Kidney epithelial cell (primary cell): Measurements from ENCODE around the gene ANKH. TPM values are rescaled to one million over a fixed set of nuclear protein-coding genes. Genes with fewer than 3 reads are reported as not detected.
"Not testable (repeated sequence)": the region's sequence is repeated elsewhere in the genome, so short reads cannot be mapped to it uniquely, and the experiment has no call there.

Experiments
- DNase-seq: peaks from one replicate; pipeline ENCODE4 v3.0.0-alpha.2; 2010; ENCODE audit warnings: low read depth
- H3K27me3 ChIP-seq: 2 replicates; pipeline ENCODE4 v1.6.0; 2011; ENCODE audit warnings: low read length; ENCODE audit not compliant: control insufficient read depth, insufficient read depth
- H3K36me3 ChIP-seq: 2 replicates; pipeline ENCODE4 v1.5.1; 2011; ENCODE audit warnings: low read length; ENCODE audit not compliant: control insufficient read depth, insufficient read depth
- H3K4me3 ChIP-seq: 2 replicates; pipeline ENCODE4 v1.5.1; 2011; ENCODE audit warnings: low read depth, mild to moderate bottlenecking, control low read depth, low read length
- CTCF ChIP-seq: IDR thresholded peaks from 2 replicates; pipeline ENCODE4 v1.5.1; 2011; ENCODE audit warnings: mild to moderate bottlenecking, moderate library complexity, low read length, control low read depth, inconsistent platforms; ENCODE audit not compliant: insufficient read depth, poor library complexity, severe bottlenecking
- total RNA-seq: library from RNA; depleted of rRNA; stranded (reverse); fragments of >200 nt; gene quantifications from 2 replicates; pipeline ENCODE4 v1.2.3, GENCODE V29; 2015

Gene ANKH
- total RNA-seq, 1 donor from 2014 or later: 15.8 TPM

GRCh38 chr5:14851597-14851996 lies 20.0 kb downstream of the ANKH start:
- no peak for DNase-seq
- no peak for TF ChIP-seq CTCF
- Histone ChIP-seq H3K4me3 (no peak overlapping the region), H3K27me3 (no peaks in the 10 kb centered on the region), H3K36me3 (no peaks in the 10 kb centered on the region)

- no peaks in the 10 kb centered on the region for H3K27me3 ChIP-seq
- H3K36me3 ChIP-seq: no peaks in the 10 kb centered on the region
- no peak for TF ChIP-seq CTCF
- H3K4me3 ChIP-seq: no peak overlapping the region
- DNase-seq: no peak
These were observed 20.5 kb downstream of the ANKH start for GRCh38 chr5:14851050-14851419.

GRCh38 chr5:14850419-14851049 lies 21.0 kb downstream of the ANKH start:
- Histone ChIP-seq H3K4me3 (no peak overlapping the region), H3K27me3 (no peaks in the 10 kb centered on the region), H3K36me3 (no peaks in the 10 kb centered on the region)
- no peak for DNase-seq
- no peak for TF ChIP-seq CTCF

DNA sequence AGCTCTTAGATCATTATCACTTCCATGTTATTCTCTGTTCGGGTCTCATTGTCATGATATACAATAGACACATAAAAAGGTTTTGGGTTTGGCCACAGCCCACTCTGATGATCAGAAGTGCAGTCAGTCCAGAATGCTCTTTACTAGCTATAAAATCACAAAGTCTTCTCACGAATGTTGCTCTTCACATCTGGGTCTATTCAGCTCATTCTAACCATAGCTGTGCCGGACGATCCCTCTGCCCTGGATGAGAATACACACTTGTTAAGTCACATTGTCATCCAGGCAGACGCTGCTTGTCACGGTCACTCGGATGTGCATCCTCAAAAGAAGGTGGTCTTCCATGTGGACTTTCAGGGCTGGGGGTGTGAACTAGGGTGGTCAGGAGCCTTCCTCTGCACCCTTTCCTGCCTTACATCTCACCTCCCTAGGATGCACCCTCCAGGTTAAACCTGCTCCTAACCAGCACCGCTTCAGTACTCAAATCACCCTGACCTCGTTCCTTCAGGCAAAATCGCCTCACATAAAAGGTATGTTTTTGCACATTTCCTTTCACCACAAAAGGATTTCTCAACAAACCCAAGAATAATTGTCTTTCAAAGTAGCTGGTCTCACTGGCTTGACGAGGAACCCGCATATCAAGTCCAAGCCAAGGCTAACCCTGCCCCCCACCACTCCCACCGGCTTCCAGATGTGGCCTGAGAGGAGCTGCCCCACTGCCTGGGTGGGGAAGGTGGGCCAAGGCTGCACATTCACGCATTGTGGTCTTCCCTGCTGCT lies 21.9 kb downstream of the ANKH start:
- no peak overlapping the region for H3K4me3 ChIP-seq
- no peaks in the 10 kb centered on the region for H3K36me3 ChIP-seq
- DNase-seq: no peak
- TF ChIP-seq CTCF: no peak
- no peaks in the 10 kb centered on the region for H3K27me3 ChIP-seq

- not testable (repeated sequence) for DNase-seq, H3K36me3 ChIP-seq, H3K27me3 ChIP-seq, H3K4me3 ChIP-seq
These were observed 22.6 kb downstream of the ANKH start for GRCh38 chr5:14848942-14849341.

DNA sequence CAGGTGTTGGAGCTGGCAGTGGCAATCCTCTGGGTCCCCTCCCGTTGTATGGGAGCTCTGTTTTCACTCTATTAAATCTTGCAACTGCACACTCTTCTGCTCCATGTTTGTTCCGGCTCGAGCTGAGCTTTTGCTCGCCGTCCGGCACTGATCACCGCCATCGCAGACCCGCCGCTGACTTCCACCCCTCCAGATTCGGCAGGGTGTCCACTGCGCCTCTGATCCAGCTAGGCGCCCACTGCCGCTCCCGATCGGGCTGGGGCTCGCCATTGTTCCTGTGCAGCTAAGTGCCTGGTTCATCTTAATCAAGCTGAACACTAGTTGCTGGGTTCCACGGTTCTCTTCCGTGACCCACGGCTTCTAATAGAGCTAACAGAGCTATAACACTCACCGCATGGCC lies 23.2 kb downstream of the ANKH start:
- H3K27me3 ChIP-seq: no peaks in the 10 kb centered on the region
- no peak overlapping the region for H3K4me3 ChIP-seq
- no peak for TF ChIP-seq CTCF
- DNase-seq: no peak
- H3K36me3 ChIP-seq: no peaks in the 10 kb centered on the region
